HFFc6 (cell line): ENCODE results near the gene TTLL7. TPM values are rescaled to one million over a fixed set of nuclear protein-coding genes. Genes with fewer than 3 reads are reported as not detected.

Experiments used
- DNase-seq: peaks from one replicate; pipeline ENCODE4 v3.0.0-alpha.2; 2018
- H3K27ac Mint-ChIP-seq: 2 replicates; pipeline ENCODE4 v1.8.0; 2020; ENCODE audit warnings: mild to moderate bottlenecking, mixed read lengths
- H3K27me3 Mint-ChIP-seq: 2 replicates; pipeline ENCODE4 v1.8.0; 2021; ENCODE audit warnings: mild to moderate bottlenecking, moderate library complexity, mixed read lengths; ENCODE audit not compliant: insufficient read depth
- H3K36me3 Mint-ChIP-seq: 2 replicates; pipeline ENCODE4 v1.8.0; 2021; ENCODE audit warnings: low read depth, mixed read lengths
- H3K4me1 Mint-ChIP-seq: 2 replicates; pipeline ENCODE4 v1.8.0; 2020; ENCODE audit warnings: low read depth, mixed read lengths
- H3K4me3 Mint-ChIP-seq: 2 replicates; pipeline ENCODE4 v1.8.0; 2020; ENCODE audit warnings: mild to moderate bottlenecking, moderate library complexity, mixed read lengths
- H3K9me3 Mint-ChIP-seq: 2 replicates; pipeline ENCODE4 v1.8.0; 2020; ENCODE audit warnings: mild to moderate bottlenecking, mixed read lengths
- CTCF ChIP-seq: fragments of 200-600 bp; sonication (generic); IDR thresholded peaks from 2 replicates; pipeline ENCODE4 v1.5.0; 2021; ENCODE audit warnings: antibody characterized with exemption, mild to moderate bottlenecking
- total RNA-seq, 6 experiments: library from RNA; stranded (reverse); fragmentation: NEBNext Ultra II Directional; extraction: Animal tissue kit (Norgen Biotek cat#: 25700); gene quantifications; 2 replicates in 1 of 6; 3 replicates in 5 of 6; pipeline ENCODE4 v1.2.3, GENCODE V29; 2021

TTLL7 gene
- total RNA-seq, 6 experiments from 2014 or later = 5.1 to 8.4 (median 7.5) TPM

GRCh38 chr1:83882906-83883305 lies 116.0 kb downstream of the TTLL7 start:
- H3K4me1 Mint-ChIP-seq = peaks cover 6% of the 10 kb centered on the region; the same call in 1 of the 2 replicates
- TF ChIP-seq CTCF = peak; percentile 55

GRCh38 chr1:83872515-83872914 lies 126.4 kb downstream of the TTLL7 start:
- no peaks in the 10 kb centered on the region for H3K27me3 Mint-ChIP-seq
- no peak for TF ChIP-seq CTCF
- DNase-seq = no peak
- H3K4me3 Mint-ChIP-seq = no peak overlapping the region
- H3K9me3 Mint-ChIP-seq = no peaks in the 10 kb centered on the region
- H3K4me1 Mint-ChIP-seq = no peaks in the 10 kb centered on the region
- H3K27ac Mint-ChIP-seq = no peak overlapping the region
- H3K36me3 Mint-ChIP-seq = no peaks in the 10 kb centered on the region

More at GRCh38 chr1:83882906-83883305, 116.0 kb downstream of the TTLL7 start:
- peak; percentile 52 for DNase-seq
- no peaks in the 10 kb centered on the region; the same call in 1 of the 2 replicates for H3K27me3 Mint-ChIP-seq
- no peaks in the 10 kb centered on the region for H3K36me3 Mint-ChIP-seq
- H3K4me3 Mint-ChIP-seq = no peak overlapping the region
- H3K27ac Mint-ChIP-seq = no peak overlapping the region
- no peaks in the 10 kb centered on the region for H3K9me3 Mint-ChIP-seq

GRCh38 chr1:83864991-83865390 lies 133.9 kb downstream of the TTLL7 start:
- H3K27me3 Mint-ChIP-seq = no peaks in the 10 kb centered on the region
- no peaks in the 10 kb centered on the region for H3K4me1 Mint-ChIP-seq
- no peak overlapping the region for H3K27ac Mint-ChIP-seq
- TF ChIP-seq CTCF = no peak
- H3K4me3 Mint-ChIP-seq = no peak overlapping the region
- no peak for DNase-seq
- no peaks in the 10 kb centered on the region for H3K36me3 Mint-ChIP-seq
- no peaks in the 10 kb centered on the region for H3K9me3 Mint-ChIP-seq

GRCh38 chr1:83860490-83861221 lies 138.3 kb downstream of the TTLL7 start:
- no peak overlapping the region for H3K27ac Mint-ChIP-seq
- no peaks in the 10 kb centered on the region for H3K27me3 Mint-ChIP-seq
- no peaks in the 10 kb centered on the region for H3K9me3 Mint-ChIP-seq
- no peaks in the 10 kb centered on the region for H3K4me1 Mint-ChIP-seq
- H3K36me3 Mint-ChIP-seq = no peaks in the 10 kb centered on the region
- TF ChIP-seq CTCF = peak; percentile 51
- no peak for DNase-seq
- H3K4me3 Mint-ChIP-seq = no peak overlapping the region

GRCh38 chr1:83857716-83858115 lies 141.2 kb downstream of the TTLL7 start:
- Mint-ChIP-seq H3K4me1 (no peaks in the 10 kb centered on the region), H3K27ac (no peak overlapping the region), H3K27me3 (no peaks in the 10 kb centered on the region; the same call in 1 of the 2 replicates), H3K36me3 (no peaks in the 10 kb centered on the region), H3K4me3 (no peak overlapping the region), H3K9me3 (no peaks in the 10 kb centered on the region)
- DNase-seq = no peak
- no peak for TF ChIP-seq CTCF
